ENCODE results near the gene SH3RF3. TPM values are rescaled to one million over a fixed set of nuclear protein-coding genes. Genes with fewer than 3 reads are reported as not detected.

The SH3RF3 gene
- total RNA-seq, 1 donor from 2014 or later = under 0.01 TPM

DNA sequence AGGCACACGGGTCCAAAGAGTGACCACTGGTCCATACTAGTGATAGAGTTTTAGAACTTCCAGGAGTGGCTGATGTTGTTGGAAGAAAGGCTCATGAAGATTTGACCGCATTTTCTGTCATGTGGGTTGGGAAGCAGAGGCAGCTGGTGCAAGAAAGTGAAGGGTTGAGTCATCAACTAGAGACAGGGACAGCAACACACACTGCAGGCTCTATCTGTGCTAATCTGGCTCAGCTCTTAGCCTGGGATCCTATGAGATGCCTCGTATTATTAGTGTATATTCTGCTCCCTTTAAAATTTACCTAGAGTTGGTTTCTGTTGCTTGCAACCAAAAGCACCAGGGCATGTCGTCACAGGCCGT is 2.5 kb upstream of the SH3RF3 start:
- H3K36me3 ChIP-seq (ENCODE audit: control insufficient read depth, insufficient read depth, low read length) = no peaks in the 10 kb centered on the region
- DNase-seq (ENCODE audit: low read depth) (peak; percentile 61), FAIRE-seq (peak; percentile 80)
- H3K27me3 ChIP-seq (ENCODE audit: control insufficient read depth, insufficient read depth, low read length) = peaks cover 13% of the 10 kb centered on the region
- TF ChIP-seq, protein P1, sequence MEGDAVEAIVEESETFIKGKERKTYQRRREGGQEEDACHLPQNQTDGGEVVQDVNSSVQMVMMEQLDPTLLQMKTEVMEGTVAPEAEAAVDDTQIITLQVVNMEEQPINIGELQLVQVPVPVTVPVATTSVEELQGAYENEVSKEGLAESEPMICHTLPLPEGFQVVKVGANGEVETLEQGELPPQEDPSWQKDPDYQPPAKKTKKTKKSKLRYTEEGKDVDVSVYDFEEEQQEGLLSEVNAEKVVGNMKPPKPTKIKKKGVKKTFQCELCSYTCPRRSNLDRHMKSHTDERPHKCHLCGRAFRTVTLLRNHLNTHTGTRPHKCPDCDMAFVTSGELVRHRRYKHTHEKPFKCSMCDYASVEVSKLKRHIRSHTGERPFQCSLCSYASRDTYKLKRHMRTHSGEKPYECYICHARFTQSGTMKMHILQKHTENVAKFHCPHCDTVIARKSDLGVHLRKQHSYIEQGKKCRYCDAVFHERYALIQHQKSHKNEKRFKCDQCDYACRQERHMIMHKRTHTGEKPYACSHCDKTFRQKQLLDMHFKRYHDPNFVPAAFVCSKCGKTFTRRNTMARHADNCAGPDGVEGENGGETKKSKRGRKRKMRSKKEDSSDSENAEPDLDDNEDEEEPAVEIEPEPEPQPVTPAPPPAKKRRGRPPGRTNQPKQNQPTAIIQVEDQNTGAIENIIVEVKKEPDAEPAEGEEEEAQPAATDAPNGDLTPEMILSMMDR (IDR thresholded peaks at IDR 0.05; ENCODE audit: insufficient read depth, low read length, severe bottlenecking) = no peak
- H3K4me3 ChIP-seq (ENCODE audit: low read depth, low read length) = no peak overlapping the region

DNA sequence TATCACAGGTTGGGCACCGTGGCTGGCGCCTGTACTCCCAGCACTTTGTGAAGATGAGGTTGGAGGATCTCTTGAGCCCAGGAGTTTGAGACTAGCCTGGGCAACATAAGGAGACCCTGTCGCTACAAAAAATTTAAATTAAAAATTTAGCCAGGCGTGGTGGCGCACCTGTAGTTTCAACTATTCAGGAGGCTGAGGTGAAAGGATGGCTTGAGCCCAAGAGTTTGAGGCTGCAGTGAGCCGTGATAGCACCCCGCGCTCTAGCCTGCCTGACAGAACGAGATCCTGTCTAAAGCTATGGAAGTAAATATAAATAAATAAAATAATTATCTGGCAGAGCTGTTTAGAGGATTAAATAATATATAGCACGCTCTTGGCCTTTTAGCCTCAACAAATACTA is 1.4 kb upstream of the SH3RF3 start:
- Histone ChIP-seq H3K4me3 (ENCODE audit: low read depth, low read length) (no peak overlapping the region), H3K36me3 (ENCODE audit: control insufficient read depth, insufficient read depth, low read length) (no peaks in the 10 kb centered on the region), H3K27me3 (ENCODE audit: control insufficient read depth, insufficient read depth, low read length) (peaks cover 9% of the 10 kb centered on the region)
- TF ChIP-seq, protein P1 (IDR thresholded peaks at IDR 0.05; ENCODE audit: insufficient read depth, low read length, severe bottlenecking) = no peak
- FAIRE-seq (no peak), DNase-seq (ENCODE audit: low read depth) (no peak)

DNA sequence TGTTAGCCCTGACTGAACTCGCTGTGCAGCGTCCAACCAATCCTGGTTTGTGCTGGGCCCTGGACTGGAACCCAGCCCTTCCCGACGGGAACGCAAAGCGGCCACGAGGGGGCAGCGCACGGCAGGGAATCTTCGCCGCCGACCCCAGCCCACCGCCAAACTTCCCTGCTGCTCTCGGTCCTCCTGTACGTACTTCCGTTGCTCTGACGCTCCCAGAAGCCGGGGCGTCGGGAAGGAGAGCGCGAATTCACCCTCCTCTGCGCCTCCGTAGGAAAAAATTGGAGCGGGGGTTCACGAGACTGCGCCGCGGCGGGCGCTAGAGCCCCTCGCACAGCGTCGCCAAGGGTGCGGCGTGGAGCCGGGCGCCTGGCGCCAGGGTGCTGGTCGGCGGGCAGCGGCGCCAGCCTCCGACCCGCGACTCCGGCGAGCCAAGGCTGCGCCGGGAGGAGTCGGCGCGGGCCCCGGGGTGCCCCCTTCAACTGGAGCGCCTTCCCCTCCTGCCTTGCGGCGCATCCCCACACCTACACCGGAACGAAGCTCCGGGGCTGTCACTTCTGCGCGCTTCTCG is 873 bp upstream of the SH3RF3 start:
- DNase-seq (ENCODE audit: low read depth) = peak; percentile 46
- H3K4me3 ChIP-seq (ENCODE audit: low read depth, low read length) = peak overlapping the region; percentile 45
- no peak for FAIRE-seq
- H3K36me3 ChIP-seq (ENCODE audit: control insufficient read depth, insufficient read depth, low read length) = no peaks in the 10 kb centered on the region
- TF ChIP-seq, protein P1 (IDR thresholded peaks at IDR 0.05; ENCODE audit: insufficient read depth, low read length, severe bottlenecking) = peak; percentile 79
- H3K27me3 ChIP-seq (ENCODE audit: control insufficient read depth, insufficient read depth, low read length) = peaks cover 9% of the 10 kb centered on the region

DNA sequence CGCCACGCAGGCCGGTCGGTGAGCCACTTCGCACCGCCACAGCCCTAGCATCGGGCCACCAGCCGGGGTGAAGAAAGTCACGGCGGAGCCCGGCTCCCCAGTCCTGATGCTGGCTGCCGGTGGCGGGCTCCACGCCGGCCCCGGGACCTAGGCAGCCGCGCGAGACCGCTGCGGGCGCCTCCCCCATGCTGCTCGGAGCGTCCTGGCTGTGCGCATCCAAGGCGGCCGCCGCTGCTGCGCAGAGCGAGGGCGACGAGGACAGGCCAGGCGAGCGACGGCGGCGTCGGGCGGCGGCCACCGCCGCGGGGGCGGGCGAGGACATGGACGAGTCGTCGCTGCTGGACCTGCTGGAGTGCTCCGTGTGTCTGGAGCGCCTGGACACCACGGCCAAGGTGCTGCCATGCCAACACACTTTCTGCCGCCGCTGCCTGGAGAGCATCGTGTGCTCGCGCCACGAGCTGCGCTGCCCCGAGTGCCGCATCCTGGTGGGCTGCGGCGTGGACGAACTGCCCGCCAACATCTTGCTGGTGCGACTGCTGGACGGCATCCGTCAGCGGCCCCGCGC is 433 bp downstream of the SH3RF3 start:
- DNase-seq (ENCODE audit: low read depth) = no peak
- TF ChIP-seq, protein P1 (IDR thresholded peaks at IDR 0.05; ENCODE audit: insufficient read depth, low read length, severe bottlenecking) = no peak
- Histone ChIP-seq H3K27me3 (ENCODE audit: control insufficient read depth, insufficient read depth, low read length) (peaks cover 12% of the 10 kb centered on the region), H3K36me3 (ENCODE audit: control insufficient read depth, insufficient read depth, low read length) (no peaks in the 10 kb centered on the region), H3K4me3 (ENCODE audit: low read depth, low read length) (peak overlapping the region; percentile 45)
- no peak for FAIRE-seq

DNA sequence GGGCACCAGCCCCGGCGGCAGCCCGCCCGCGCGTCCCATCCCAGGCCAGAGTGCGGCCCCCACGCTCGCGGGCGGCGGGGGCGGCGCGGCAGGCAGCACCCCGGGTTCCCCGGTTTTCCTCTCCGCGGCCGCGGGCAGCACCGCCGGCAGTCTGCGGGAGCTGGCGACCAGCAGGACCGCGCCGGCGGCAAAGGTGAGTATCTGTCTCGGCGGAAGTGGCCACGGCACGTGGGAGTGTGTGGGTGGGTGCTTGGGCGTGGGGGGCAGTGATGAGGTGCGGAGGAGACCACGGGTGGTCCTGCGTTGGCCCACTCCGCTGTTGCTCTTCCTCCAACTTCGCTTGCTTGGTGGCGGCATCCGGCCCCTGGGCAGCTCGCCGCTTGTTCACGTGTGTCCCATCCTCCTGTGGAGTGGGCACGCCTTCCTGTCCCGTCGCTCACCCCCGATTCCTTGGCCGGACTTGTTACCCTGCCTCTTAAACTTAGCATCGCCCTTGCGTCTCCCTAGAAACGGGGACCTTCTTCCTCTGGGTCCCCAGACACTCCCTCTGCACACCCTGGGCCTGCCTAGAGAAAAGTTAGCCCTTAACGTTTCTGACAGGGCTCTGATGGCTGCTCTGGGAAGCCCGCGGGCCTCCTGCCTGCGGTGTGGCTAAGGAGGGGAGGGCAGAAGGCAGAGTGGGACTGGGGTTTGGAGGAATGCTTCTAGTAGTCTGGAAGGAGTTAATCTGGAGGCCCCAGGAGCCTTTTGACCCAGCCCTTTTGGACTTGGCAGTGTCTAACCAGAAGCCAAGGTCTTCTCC is 1.1 kb downstream of the SH3RF3 start:
- FAIRE-seq = no peak
- TF ChIP-seq, protein P1 (IDR thresholded peaks at IDR 0.05; ENCODE audit: insufficient read depth, low read length, severe bottlenecking) = no peak
- Histone ChIP-seq H3K36me3 (ENCODE audit: control insufficient read depth, insufficient read depth, low read length) (no peaks in the 10 kb centered on the region), H3K27me3 (ENCODE audit: control insufficient read depth, insufficient read depth, low read length) (peaks cover 17% of the 10 kb centered on the region), H3K4me3 (ENCODE audit: low read depth, low read length) (no peak overlapping the region)
- DNase-seq (ENCODE audit: low read depth) = no peak

Data from bronchial epithelial cell (primary cell).